Smooth muscle cell of the brain vasculature (primary cell): ENCODE measurements around the gene SH3PXD2A.
A peak's percentile ranks its signal among the peaks of the same experiment; 100 is the strongest.

Experiments
- DNase-seq: peaks from one replicate; pipeline ENCODE4 v3.0.0-alpha.2; 2012; ENCODE audit warnings: low read depth, low spot score

SH3PXD2A gene

DNA sequence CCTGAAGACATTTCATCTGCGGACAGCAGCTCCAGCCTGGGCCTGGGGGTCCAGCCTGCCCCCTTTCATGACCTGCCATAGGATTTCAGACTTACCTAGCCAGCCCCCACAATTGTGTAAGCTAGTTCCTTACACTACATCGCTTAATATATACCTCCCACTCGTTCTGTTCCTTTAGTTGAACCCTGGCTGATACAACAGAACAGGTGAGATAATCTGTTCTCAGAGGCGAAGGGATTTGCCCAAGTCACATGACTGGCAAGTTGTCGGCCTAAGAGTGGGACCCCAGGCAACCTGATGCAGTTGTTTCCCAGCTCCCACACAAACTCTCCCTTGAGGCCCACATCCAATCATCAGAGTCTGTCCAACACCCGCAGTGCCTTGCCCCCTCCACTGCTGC, 168.2 kb downstream of the SH3PXD2A start:
- no peak for DNase-seq

DNA sequence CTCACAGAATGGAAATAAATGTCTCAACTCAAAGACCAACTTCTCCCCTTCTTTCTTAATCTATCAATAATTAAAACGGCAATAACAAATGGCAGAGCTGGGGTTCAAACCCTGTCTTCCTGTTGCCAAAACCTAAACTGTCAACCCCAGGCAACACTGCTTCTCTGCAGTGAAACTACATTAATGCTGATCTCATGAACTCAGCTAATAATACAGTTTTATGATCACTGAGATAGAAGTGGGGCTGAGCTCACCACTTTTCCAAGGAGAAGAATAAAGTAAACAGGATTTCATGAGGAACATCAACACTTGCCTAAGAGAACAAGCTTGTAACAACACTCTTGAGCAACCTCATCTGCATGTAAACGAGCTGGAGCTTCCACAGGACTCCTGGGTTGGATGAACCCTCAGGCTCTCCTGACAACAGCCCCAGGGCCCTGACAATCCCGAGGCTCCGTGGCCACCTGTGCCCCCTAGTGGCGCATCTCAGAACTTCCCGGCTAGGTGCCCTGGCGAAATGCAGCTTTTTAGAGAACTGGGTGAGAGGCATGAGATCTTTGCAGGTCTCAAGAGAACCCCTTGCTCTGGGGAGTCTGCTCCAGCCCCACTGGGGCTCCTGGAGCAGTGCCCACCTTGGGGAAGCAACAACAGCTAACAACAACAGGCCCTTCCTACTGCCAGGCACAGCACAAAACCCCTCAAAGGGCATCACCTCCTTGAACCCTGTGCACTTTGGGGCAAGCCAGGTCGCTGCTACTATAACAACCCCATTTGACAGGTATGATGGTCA, 169.3 kb downstream of the SH3PXD2A start:
- DNase-seq = no peak

GRCh38 chr10:103683851-103684250, 171.5 kb downstream of the SH3PXD2A start:
- DNase-seq = no peak

DNA sequence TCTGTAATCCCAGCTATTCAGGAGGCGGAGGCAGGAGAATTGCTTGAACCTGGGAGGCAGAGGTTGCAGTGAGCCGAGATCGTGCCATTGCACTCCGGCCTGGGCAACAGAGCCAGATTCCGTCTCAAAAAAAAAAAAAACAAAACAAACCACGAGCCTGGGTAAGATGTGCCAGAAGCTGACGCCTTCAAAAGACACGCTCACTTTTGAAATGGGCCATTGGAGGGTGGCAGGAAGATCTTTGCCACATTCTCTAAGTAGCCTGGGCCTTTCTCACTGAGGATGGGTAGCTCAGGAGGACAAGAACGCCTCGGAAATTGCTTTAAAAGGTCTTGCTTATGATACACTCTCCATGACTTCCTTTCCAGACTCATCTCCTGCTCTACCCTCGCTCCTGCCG, 172.7 kb downstream of the SH3PXD2A start:
- no peak for DNase-seq

DNA sequence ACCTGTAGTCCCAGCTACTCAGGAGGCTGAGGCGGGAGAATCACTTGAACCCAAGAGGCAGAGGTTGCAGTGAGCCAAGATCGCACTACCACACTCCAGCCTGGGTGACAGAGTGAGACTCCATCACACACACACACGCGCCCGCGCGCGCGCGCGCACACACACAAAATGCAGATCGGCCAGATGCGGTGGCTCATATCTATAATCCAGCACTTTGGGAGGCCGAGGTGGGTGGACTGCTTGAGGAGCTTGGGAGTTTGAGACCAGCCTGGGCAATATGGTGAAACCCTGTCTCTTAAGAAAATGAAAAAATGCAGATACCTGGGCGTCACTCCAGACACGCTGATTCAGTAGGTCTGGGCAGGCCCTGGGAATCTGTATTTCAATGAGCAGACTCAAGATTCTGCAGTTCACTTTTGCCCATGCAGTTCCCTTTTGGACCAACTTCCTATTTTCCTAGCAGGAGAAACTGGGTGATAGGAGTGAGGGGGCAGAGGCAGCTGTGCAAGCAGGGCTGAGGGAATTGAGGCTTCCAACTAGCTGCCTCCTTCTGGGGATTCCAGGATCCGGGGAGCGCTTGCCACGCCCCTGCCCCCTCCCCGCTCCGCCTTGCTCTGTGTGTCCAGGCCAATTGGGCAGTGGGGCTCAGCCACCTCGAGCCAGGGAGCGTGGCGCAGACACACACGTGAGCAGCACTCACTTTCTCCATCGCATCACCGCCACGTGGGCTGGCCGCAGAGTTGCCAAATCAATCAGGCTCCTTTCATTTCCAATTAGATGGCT, 173.6 kb downstream of the SH3PXD2A start:
- DNase-seq = no peak

- DNase-seq = no peak
Observed at GRCh38 chr10:103680869-103681236, 174.5 kb downstream of the SH3PXD2A start.

DNA sequence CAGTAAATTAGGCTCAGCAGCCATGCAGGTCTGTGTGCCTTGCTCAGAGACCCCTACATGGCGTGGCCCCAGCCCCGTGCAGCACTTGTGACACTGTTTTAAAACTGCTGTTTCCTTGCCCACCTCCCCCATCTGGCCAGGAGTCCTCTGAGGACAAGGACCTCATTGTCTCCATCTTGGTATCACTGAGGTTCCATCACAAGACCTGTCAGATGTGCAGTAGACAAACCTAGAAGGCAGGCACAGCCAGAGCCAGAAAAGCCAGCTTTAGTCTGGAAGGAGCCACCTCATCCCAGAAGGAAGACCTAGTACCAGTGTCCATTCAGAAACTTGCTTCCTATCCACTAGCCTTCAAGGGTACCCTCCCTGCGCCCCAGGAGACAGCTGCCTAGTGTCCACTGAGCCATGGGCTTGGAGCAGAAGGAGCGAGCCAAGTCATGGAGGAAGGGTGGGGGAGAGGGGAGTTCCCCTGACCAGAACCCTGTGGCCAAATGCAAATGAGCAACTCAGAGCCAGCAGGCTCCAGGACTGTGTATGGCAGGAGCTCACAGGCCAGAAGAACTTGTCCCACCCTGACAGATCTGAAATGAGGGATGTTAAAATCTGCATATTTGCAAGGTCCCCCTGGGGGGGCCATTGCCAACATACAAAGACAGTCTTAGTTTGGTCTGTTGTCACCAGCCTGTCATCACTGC, 176.1 kb downstream of the SH3PXD2A start:
- DNase-seq = no peak

GRCh38 chr10:103678178-103678526, 177.2 kb downstream of the SH3PXD2A start:
- DNase-seq = peak; percentile 94

GRCh38 chr10:103677486-103678177, 177.7 kb downstream of the SH3PXD2A start:
- DNase-seq = no peak

- no peak for DNase-seq
Observed at GRCh38 chr10:103676851-103677417, 178.4 kb downstream of the SH3PXD2A start.

DNA sequence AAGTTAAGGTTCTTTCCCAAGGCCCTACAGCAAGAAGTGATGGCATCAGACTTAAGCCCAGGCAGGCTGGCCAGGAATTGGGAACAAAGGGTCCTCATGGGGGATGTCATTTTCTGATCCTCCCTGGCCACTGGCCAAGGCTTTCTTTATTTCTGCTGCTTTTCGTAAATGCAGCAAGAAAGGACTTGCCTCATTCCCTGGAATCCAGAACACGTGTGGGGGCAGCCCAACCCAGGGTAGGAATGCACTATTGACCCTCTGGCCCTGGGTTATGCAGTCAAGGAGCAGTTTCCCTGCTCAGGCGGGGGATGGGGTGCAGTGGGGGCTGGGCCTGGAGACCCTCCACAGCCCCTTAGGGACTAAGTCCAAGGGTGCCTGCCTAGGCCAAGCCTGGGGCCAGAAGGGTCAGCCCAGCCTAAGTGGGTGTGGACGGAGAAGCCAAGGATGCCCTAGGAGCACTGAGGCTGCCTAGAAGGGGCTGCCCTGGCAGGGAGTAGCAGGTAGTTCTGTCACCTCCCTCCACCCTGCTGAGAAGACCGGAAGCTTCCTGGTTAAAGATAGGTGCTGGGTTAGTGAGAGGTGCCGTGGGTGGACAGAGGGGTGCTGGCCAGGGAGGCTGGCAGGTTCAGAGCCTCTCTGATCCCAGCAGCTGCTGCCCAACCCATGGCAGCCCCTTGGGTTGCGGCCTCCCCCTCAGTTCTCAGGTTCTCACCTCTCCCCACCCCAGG, 179.2 kb downstream of the SH3PXD2A start:
- no peak for DNase-seq

DNA sequence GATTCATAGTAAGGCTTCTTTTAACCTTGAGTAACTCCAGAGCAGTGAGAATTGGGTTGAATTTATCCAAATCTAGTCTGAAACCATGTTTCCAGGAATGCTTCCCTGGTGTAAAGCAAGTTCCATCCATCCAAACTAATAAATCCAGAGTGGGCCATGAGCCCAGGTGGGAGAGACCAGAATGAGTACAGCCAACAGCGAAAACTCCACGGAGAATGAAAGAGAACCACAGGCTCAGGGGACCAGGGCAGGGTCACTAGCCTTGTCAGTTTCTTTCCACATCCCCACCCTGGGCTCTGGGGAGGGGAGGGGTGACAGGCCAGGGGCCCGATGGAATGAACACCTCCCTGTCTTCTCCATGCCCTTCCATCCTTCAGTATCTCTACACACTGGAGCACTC, 181.8 kb downstream of the SH3PXD2A start:
- no peak for DNase-seq

DNA sequence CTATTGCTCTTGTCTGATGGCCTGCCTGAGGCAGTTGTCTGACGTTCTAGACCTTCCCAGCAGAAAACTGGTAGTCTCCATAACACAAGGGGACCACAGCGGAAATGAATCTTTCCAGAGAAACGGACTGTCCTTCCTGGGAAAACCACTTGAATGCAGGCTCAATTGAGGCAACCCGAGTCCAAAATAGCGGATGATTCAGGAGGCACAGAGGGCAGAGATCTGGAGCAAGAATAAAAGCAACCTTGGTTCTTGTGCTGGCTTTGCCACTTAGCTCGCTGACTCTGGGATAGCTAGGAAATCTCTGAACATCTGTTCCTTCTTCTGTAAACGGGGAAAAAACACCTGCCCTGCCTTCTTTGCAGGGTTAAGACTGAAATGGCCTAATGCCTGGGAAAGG, 183.0 kb downstream of the SH3PXD2A start:
- no peak for DNase-seq

DNA sequence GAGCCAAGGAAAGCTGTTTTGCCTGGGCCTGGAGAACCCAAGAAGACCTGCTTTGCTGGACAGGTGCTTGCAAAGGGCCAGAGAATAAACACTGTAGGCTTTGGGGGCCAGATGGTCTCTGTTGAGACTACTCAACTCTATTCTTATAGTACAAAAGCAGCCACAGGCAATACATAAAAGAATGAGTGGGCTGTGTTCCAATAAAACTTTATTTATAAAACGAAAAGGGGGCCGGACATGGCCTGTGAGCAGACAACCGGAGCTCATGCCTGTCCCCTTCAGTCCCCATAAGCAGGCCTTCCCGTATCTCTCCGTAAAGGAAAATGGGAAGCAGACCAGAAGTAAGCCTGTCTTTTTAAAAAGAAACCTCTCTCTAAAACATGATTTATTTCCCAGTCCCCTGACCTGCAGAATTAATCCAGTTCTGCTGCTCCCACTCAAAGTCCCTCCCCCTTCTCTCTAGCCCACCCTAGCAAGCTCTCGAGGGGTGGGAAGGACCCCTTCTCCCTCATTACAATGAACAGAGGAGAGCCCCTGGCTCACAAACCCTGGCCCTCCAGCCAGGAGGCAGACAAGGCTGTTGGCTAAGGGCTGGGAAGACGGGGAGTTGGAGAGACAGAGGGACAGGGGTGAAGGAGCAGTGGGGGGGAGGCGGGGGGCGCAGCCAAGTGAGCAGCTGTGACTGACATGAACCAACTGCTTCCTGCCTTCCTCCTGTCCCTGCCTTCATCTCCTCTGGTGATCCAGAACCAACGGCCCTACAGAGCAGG, 184.1 kb downstream of the SH3PXD2A start:
- DNase-seq = no peak

GRCh38 chr10:103669944-103670343, 185.4 kb downstream of the SH3PXD2A start:
- DNase-seq = no peak

DNA sequence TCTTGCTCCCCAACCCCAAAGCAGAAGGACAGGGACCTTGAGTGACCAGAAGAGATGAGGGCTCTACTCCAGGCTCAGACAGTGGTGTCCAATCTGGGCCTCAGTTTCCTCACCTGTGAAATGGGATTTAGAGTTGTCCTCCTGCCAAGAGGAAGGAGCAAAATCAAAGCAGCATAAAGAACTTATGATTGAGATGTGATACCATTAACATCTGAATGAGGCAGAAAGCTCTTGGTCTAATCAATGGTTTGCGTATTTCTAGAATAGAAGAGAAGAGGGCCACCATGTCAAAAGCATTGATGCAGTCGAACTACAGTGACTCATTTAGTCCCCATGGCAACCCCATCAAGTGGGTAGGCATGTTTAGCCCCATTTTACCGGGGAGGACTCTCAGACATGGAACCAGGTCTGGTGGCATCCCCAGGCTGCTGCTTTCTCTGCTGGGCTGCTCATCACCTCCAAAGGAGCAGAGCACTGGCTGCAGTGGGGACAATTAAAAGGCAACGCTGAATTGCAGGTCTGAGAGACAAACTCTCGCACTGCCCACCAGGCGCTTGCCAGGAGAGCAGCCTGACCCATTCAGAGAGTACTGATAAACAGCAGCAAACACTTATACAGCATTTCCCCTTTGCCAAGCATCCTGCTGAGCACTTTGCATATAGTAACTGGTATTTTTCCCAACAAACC, 186.0 kb downstream of the SH3PXD2A start:
- DNase-seq = no peak

GRCh38 chr10:103668351-103669242, 186.8 kb downstream of the SH3PXD2A start:
- DNase-seq = no peak

DNA sequence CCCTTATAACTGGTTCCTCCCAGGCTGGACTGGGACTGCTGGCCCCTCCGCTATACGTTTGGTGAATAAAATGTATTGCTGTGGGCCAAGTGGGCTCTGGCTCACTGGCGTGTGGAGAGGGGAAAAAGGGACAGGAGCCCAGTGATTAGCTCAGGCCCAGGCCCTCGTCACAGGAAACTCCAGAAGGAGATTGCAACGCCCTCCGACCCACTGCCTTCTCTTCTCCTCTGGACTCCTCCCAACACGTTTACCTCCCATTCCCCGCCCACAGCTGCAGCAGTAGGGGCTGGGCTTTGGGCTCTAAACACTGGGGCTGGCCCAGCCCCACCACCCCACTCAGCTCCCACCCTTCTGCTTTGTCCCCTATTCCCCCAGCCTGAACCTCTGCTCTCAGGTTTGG, 188.0 kb downstream of the SH3PXD2A start:
- DNase-seq = no peak

DNA sequence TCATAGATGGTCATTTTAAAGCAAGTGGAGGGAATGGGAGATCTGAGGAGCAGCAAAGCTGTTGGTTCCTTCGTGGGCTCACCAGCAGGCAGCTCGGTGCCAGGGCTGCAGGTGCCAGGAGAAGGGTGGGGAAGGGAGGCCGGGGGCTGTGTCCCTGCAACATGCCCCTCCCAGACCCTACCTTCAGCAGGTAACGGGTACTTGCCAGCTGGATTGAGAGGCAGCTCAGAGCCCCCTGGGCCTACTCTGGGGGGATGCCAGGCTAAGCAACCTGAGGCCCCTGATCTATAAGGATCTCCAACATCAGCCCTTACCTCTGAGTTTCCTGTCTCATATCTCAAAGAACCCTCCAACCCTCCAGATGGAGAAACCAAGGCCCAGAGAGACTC, 188.6 kb downstream of the SH3PXD2A start:
- DNase-seq = no peak
